Islet precursor cell (in vitro differentiated cells): Measurements from ENCODE around the gene C19orf67.

Source experiments
- DNase-seq: peaks from one replicate; pipeline ENCODE4 v3.0.0-alpha.2; 2018

C19orf67 gene

DNA sequence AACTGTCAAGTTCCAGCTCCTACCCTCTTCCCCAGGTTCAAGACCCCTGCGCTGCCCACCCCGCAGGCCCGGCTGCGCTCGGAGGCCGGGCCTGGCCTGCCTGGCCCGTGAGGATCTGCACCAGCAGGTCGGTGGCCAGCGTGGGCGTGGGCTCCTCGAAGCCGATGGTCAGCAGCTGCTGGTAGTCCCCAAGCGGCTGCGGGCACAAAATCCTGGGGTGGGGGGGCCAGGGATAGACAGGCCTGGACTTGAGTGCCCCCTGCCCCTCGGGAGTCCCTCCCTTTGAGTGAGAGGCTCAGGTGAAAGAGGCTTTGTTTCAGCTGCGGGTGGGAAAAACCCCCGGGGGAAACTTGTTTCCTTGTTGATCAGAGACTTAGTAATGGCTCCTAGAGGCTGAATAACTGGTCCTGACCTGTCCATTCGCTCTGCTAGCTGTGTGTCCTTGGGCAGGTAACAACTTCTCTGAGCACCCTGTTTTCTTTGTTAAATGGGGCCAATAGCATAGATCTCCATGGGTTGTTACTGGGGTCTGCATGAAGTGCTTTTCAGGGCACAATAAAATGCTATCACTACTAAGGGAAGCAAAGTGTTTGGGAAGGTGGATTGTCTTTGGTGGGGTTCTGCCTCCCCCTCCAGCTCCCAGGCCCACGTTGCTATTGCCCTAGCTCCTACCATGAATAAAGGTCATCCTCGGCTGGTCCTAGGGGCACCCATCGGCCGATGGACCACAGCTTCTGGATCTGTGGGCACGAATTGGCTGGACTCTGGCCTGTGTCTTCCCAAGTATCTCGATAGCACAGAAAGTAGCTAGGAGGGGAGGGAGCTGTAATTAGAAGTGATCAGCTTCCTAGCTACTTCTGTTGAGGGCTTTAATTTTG, 3.5 kb downstream of the C19orf67 start:
- peak; percentile 71 for DNase-seq

DNA sequence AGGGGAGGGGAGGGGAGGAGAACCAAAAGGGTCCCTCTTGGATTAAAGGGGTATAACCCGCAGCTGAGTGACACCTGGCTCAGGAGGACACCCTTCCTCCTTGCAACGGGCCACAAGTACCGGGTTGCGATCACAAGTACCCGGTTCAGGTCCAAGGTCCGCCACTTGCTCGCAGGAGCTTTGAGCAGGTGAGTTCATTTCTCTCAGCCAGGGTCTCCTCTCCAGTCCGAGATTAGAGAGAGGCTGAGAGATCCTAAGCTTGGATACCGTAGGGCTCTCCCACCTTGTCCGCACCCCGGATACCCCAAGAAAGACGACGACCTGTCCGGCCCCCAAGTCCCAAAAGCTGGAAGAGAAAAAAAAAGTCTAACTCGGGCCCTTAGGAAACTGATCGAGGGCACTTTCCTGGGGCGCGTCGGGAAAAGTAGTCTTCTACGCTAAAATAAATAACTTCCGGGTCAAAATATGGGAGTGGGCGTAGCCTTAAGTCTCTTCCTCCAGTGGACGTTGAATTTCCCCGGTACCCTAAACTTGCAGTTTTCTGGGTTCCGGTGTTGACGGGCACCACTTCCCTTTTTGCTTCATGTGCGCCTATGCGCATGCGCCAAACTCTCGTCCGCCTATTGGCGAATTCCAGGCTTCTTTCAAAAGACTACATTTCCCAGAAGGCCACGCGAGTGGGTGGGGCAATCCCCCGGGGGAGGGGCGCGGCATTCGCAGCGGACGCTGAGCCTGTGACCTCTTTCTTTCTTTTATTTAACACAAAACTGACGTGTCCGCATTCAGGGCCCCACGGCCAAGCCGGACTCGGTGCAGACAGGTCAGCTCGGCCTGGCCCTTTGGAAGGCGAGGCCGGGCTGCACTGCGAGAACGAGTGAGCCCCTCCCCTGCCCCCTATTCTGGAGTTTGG, 4.4 kb downstream of the C19orf67 start:
- peak; percentile 99 for DNase-seq

DNA sequence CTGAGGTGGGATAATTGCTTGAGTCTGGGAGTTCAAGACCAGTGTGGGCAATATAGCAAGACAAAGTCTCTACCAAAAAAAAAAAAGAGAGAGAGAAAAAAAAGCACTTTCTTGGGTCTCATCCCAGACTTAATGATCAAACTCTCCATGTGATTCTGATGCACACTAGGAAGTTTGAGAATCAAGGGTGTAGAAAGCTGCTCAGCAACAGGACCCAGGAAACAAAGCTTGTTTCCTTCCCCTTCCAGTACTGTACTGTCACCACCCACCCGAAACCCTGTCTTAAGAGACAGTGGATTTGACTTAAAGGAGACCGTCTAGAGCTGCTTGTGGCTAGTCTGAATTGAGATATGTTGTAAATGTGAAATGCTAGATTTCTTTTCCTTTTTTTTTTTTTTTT, 7.2 kb downstream of the C19orf67 start:
- no peak for DNase-seq

DNA sequence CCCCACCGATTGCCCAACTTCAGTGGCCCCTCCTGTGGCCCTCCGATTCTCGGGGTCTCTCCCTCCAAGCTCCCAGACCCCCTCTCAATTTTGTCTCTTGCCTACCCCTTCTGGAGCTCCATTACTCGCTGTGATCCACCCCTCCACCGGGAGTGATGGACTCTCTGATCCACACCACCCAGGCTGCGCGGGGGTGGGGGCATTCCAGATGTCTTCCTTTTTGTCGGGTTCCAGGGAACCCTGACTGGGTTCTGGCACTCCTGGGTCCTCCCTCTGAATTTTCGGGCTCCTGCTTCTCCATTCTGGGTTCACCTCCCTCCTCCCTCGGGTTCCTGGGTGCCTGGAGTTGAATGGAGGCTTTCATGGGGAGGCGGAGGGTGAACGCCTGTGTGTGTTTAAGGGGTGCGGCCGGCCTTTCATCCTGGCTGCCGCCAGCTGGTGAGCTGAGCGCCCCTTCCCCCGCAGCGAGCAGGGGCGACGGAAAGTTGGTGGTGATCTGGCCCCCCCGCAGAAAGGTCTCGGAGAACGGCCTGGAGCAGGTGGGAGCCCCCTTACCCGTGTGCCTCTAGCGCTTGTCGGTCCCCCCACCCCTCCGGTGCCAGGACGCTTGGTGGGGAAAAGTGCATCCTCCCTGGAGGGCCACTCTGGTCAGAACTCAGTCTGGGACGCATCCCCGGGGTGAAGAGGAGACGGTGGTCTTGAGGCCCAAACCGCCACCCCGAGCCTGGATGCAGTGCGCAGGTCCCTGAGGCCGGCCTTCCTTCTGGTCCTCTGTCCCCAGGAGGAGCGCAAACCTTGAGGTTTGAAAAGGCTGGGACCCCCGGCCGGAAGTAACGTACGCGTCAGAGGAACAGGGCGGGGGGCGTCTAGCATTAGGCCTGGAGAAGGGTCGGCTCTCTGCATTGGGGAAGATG, 11.4 kb downstream of the C19orf67 start:
- DNase-seq: no peak

DNA sequence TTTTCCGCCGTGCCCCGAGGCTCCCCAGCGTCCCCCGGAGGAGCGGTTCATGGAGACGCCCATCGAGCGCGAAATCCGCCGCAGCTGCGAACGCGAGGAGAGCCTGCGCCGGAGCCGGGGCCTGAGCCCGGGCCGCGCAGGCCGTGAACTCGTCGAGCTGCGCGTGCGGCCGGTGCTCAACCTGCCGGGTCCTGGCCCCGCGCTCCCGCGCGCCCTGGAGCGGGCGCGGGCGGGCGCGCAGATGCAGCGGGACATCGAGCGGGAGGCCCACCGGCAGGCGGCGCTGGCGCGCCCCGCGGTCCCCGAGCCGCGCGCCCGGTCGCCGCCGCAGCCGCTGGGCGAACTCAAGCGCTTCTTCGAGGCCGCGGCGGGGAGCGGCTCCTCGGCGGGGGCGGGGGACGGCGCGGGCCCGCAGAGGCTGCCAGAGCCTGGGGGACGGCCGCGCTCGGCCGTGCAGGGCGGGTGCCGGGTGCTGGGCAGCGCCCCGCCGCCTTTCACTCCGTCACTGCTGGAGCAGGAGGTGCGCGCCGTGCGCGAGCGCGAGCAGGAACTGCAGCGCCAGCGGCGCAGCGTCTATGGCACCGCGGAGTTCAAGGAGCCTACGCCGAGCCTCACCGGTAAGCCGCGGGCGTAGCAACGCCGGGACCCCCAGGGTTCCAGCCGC, 12.2 kb downstream of the C19orf67 start:
- peak; percentile 78 for DNase-seq

DNA sequence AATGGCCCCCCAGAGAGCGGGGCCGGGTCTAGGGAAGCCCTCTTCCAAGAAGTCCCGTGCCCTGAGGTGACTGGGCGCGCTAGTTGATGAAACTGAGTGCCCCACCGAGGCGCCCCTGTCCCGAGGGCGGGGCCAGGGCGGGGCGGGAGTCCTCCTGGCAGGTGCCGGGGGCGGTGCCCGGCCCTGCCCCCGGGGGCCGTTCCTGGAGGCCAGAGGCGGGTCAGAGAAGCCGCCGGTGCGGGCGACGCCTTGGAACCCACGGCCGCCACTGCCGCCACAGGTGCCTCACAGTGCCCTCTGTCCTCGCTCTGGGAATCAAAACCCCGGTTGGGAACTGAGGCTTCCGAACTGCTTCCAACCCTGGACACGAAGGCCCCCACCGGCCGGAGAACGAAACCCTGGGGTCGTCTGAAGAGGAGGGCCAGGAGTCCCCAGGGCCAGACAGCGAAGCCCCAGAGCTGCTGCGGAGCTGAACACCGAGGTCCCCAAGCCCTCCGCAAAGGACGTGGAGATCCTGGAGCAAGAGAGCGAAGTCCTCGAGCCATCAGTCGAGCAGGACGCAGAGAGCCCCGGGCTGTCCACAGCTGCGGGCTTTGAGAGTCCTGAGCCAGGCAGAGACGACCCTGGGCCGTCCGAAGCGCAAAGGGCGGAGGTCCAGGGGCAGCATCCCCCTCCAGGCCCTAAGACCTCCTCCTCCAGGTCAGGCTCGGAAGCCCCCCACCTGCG, 12.9 kb downstream of the C19orf67 start, which contains the start of gene MISP3:
MISP3 (plus strand) TSS at position 252 of the 726 bp plus-strand sequence. CDS start 524 bp downstream, outside the sequence.
- no peak for DNase-seq

DNA sequence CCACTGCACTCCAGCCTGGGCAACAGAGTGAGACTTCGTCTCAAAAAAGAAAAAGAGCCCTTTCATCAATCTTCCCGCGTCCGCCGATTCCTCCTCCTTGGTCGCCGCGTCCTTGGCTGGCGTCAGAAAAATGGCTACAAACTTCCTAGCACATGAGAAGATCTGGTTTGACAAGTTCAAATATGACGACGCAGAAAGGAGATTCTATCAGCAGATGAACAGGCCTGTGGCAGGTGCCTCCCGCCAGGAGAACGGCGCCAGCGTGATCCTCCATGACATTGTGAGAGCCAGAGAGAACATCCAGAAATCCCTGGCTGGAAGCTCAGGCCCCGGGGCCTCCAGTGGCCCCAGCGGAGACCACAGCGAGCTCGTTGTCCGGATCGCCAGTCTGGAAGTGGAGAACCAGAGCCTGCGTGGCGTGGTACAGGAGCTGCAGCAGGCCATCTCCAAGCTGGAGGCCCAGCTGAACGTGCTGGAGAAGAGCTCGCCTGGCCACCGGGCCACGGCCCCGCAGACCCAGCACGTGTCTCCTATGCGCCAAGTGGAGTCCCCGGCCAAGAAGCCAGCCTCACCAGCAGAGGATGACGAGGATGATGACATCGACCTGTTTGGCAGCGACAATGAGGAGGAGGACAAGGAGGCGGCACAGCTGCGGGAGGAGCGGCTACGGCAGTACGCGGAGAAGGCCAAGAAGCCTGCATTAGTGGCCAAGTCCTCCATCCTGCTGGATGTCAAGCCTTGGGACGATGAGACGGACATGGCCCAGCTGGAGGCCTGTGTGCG, 15.1 kb downstream of the C19orf67 start:
- DNase-seq: no peak

DNA sequence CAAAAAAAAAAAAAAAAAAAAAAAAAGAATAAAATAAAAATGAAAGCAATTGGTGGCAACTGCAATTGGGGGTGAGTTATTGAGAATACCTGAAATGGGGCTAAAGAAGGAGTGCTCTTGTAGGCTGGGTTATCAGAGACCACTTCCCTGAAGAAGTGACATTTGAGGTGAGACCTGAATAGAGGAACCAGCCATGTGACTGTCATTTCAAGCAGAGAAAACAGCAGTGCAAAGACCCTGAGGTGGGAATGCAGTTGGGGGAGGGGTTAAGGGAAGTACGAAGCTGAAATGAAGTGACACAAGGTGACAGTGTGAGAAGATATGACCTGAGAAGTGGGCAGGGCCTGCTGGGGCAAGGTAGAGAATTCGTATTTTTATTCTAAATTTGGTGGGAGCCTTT, 19.4 kb downstream of the C19orf67 start:
- no peak for DNase-seq

DNA sequence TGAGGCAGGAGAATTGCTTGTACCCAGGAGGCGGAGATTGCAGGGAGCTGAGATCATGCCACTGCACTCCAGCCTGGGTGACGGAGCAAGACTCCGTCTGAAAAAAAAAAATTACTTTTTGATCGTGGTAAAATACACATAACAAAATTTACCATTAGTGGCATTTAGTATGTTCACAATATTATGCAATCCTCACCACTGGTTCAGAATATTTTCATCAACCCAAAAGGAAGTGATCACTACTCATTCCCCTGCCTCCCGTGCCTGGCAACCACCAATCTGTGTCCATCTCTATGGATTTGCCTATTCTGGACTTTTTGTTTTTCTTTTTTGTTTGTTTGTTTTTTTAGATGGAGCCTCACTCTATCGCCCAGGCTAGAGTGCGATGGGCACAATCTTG, 22.5 kb downstream of the C19orf67 start:
- DNase-seq: no peak

DNA sequence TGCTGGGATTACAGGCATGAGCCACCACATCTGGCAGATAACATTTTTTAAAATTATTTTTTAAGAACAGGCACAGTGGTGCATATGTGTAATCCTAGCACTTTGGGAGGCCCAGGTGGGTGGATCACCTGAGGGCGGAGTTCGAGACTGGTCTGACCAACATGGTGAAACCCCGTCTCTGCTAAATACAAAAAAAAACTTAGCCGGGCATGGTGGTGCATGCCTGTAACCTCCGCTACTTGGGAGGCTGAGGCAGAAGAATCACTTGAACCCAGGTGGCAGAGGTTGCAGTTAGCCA, 23.1 kb downstream of the C19orf67 start:
- DNase-seq: no peak

DNA sequence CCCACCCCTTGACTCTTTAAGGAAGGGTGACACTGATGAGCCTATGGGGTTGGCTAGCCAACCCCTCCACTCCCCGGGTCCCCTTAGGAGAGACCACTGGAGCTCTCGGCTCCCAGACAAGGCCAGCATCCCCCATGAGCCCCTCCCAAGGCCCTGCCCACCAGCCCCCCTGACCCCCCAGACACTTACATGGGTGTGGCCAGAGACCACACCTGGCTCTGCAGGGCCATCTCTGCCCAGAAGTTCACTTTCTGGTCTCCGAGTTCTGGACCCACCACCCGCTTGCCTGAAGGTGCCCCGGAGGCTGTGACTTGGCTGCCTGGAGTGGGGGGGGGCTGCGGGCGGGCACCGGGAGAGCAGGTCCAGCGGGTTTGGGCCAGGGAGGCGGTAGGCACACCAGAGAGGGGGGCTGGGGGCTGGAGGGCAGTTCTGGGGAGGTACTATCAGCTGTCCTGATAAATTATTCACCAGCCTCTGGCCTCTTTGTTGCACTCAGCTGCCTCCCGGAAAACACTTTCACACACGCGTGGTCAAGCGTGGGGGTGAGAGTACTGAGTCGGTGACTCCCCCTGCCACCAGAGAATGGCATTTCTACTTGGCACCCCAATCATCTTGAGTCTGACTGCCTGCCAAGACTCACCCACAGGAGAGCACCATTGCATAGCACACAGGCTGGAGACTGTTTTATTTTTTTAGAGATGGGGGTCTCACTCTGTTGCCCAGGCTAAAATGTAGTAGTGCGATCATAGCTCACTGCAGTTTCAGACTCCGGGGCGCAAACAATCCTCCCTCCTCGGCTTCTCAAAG, 23.6 kb downstream of the C19orf67 start, which contains the start of gene PALM3:
PALM3 (minus strand) TSS at position 326 of the 807 bp plus-strand sequence; CDS start at position 230, 96 bp downstream.
- DNase-seq: no peak

DNA sequence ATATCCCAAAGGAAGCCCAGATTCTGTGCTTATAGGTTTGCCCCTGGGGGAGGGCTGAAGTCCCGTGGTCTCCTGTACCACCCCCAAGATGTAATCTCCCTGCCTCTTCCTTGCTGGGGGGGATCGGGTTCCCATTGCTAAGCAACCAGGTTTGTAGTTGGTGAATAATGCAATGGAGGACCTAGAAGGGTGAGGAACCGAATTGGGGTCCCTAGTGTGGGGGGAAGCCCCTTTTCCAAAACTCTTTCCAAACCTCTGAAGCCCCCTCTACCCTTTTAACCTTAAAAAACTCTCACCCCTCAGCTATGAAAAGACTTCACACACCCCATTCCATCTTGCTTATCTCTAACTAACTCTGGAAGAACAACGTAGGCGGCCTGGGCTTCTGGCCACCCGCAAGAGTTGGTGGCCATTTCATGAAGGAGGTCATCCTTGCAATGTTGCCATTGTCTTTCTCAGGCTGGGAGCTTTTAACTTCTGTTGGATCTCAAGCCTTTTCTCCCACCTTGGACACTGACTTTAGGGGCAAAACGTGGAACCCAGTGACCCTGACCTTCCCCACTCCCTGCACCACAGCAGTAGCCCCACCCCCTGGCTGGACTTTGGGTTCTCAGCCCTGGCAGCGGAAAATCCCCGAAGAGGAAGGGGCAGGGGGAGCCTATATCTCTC, 24.4 kb downstream of the C19orf67 start:
- DNase-seq: no peak

DNA sequence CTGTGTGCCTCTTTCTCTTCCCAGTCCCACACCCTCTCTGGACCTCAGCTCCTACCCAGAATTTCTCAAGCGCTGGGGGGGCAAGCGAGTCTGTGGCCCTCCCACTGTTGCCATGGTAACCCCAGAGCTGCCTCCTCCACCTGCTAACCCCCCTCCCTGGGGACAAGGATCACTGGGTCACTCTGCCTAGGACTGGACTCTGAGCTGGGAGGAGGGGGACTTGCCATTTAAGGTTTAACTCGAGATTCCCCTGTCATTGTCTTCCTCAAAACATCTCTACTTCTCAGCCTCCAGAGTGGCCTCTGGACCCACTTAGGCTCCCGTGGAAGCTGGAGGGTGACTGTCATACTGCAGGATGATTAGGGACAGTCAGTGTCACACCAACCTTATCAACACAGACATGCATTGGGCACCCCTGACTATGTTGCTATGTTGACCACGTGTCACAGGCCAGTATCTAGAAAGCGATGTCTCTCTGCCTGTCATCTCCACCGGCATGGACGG, 25.9 kb downstream of the C19orf67 start:
- no peak for DNase-seq

DNA sequence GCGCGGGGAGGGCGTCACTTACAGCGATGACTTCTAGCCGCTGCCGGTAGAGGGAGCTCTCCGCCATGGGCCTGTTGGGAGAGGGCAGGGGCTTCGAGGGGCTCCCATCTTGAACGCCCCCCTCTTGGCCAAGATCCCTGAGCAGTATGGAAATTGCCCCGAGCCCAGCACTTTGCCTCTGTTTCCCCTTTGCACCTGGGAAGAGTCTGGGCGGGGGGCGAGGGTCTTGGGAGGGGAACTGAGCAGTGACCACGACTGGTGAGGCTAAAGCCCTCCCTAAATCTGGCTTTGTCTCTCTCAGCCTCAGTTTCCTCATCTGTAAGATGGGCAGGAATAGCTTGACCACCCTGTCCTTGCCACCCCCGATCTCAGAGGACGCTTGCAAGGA, 26.5 kb downstream of the C19orf67 start:
- no peak for DNase-seq

DNA sequence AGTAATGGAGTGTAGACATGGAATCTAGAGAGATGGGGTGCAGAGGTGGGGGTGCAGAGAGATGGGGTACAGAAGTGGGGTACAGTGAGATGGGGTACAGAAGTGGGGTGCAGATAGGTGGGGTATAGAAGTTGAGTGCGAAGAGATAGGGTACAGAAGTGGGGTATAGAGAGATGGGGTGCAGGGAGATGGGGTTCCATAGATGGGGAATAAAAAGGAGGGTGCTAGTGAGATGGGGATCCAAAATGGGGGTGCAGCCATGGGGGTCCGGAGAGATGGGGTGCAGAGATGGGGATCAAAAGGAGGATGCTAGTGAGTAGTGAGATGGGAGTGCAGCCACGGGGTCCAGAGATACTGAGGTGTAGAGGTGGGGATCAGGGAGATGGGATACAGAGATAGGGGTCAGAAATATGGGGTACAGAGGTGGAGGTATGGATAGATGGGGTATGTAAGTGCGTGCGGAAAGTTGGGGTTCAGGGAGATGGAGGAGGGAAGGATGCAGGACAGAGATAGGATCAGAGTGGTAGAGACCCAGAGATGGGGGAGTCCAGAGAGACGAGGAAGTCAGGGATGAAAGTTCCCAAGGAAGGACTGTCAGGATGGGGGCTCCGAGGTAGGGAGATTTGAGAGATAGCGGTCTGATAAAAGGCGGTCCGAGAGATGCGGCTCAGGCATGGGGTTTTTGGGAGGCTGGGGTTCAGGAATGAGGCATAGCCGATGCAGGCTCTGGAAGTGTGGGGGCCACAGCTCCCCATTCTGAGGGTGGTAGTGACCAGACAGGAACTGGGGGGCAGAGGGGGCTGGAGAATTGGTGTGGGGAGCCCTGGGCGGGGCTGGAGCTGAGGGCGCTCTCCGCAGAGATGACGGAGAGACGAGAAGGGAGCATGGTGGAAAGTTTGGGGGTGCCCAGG, 27.1 kb downstream of the C19orf67 start:
- no peak for DNase-seq

DNA sequence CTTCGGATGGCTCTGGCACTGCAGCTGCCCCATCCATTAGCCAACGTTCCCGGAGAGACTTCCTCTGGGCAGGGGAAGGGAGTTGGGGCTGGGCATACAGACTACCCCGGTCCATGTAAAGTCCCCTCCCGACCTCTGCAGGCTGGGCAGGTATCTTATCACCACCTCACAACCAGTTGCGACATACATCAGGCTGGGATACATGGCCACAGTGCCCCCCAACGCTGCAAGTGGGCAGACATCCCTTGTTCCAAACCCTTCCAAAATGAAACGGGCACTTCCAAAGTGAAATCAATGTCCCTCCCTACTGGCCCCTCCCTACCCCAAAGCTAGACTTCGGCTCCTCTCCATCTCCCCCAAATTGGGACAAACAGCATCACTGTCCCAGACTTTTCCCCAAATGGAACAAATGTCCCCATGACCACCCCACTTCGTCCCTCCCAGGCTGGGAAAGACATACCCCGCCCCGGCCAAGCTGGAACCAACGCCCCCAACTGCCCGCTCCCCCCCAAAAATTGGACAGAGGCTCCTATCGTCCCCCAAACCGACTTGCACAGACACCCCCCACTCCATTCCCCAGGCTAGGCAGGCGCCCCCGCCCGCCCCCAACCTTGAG, 28.7 kb downstream of the C19orf67 start:
- DNase-seq: no peak

DNA sequence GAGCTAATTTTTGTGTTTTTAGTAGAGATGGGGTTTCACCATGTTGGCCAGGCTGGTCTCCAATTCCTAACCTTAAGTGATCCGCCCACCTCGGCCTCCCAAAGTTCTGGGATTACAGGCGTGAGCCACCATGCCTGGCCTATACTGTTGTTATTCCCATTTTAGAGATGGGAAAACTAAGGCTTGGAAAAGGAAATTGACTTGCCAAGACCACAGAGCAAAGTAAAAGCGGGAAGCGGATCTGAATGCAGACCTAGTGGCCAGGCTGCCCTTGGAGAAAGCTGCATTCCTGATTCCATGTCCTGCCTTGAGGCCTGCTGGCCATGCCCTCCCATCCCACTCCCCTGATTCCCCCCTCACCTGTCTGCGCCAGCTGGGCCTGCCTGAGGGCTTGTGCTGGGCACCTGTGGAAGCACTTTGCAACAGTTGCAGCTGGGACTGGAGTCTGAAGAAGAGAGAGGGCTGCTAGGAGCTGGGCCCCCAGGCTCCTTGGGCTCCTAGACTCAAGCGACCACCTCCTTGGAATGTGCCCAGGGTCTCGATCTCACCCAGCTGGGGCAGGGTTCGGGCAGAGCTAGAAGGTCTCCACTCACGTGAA, 29.4 kb downstream of the C19orf67 start:
- no peak for DNase-seq
